Lower leg skin (tissue), 3 donors: Measurements from ENCODE around the gene UBE2C.

Experiments used
- POLR2A ChIP-seq, 2 donors: fragments of 450-650 bp; IDR thresholded peaks; one replicate each; pipeline ENCODE4 v1.6.1; 2016 to 2017; ENCODE audit warnings: antibody characterized with exemption in 2 of 2, mild to moderate bottlenecking in 1 of 2, moderate library complexity in 1 of 2
- TF ChIP-seq, protein P1 (sequence below), 3 donors: fragments of 450-650 bp; IDR thresholded peaks; one replicate each; pipeline ENCODE4 v1.5.1; 2016; ENCODE audit warnings: antibody characterized with exemption in 3 of 3, mild to moderate bottlenecking in 3 of 3, moderate library complexity in 2 of 3

DNA sequence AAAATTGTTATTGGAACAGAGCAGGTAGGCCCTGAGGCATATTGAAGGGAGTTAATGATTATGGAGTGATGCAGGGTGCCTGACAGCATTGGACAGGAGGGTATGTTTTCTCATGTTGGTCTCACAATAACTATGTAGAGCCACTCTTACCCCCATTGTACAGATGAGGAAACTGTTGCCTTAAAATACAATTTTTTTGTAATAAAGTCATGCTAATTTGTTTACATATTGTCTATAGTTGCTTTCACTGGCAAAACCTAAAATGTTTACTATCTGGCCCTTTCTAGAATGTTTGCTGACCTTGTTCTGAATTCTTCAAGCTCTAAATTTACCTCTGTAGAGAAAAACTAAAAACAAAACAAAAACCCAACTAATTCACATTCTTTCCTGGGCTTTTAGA lies 39.1 kb downstream of the UBE2C start:
- TF ChIP-seq, protein P1, sequence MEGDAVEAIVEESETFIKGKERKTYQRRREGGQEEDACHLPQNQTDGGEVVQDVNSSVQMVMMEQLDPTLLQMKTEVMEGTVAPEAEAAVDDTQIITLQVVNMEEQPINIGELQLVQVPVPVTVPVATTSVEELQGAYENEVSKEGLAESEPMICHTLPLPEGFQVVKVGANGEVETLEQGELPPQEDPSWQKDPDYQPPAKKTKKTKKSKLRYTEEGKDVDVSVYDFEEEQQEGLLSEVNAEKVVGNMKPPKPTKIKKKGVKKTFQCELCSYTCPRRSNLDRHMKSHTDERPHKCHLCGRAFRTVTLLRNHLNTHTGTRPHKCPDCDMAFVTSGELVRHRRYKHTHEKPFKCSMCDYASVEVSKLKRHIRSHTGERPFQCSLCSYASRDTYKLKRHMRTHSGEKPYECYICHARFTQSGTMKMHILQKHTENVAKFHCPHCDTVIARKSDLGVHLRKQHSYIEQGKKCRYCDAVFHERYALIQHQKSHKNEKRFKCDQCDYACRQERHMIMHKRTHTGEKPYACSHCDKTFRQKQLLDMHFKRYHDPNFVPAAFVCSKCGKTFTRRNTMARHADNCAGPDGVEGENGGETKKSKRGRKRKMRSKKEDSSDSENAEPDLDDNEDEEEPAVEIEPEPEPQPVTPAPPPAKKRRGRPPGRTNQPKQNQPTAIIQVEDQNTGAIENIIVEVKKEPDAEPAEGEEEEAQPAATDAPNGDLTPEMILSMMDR (IDR thresholded peaks at IDR 0.05), result no peak
- no peak for TF ChIP-seq POLR2A (IDR thresholded peaks at IDR 0.05)
